Activated naive CD8-positive, alpha-beta T cell (primary cell): ENCODE results near the gene CACHD1.
A peak's percentile ranks its signal among the peaks of the same experiment; 100 is the strongest.

Experiments
- H3K27ac Mint-ChIP-seq: one replicate; pipeline ENCODE4 v1.8.0; 2021; ENCODE audit warnings: mixed read lengths
- H3K27me3 Mint-ChIP-seq: one replicate; pipeline ENCODE4 v1.8.0; 2021; ENCODE audit warnings: mixed read lengths
- H3K36me3 Mint-ChIP-seq: one replicate; pipeline ENCODE4 v1.8.0; 2021; ENCODE audit warnings: mixed read lengths
- H3K4me1 Mint-ChIP-seq: one replicate; pipeline ENCODE4 v1.8.0; 2021; ENCODE audit warnings: low read depth, mixed read lengths
- H3K4me3 Mint-ChIP-seq: one replicate; pipeline ENCODE4 v1.8.0; 2021; ENCODE audit warnings: mild to moderate bottlenecking, mixed read lengths
- H3K9me3 Mint-ChIP-seq: one replicate; pipeline ENCODE4 v1.8.0; 2021; ENCODE audit warnings: low read depth, mixed read lengths

The CACHD1 gene

GRCh38 chr1:64466033-64466432 lies 3.9 kb upstream of the CACHD1 start:
- H3K4me1 Mint-ChIP-seq = peaks cover 4% of the 10 kb centered on the region
- peaks cover 19% of the 10 kb centered on the region for H3K27me3 Mint-ChIP-seq
- H3K27ac Mint-ChIP-seq = no peak overlapping the region
- H3K4me3 Mint-ChIP-seq = no peak overlapping the region
- H3K9me3 Mint-ChIP-seq = no peaks in the 10 kb centered on the region
- no peaks in the 10 kb centered on the region for H3K36me3 Mint-ChIP-seq

DNA sequence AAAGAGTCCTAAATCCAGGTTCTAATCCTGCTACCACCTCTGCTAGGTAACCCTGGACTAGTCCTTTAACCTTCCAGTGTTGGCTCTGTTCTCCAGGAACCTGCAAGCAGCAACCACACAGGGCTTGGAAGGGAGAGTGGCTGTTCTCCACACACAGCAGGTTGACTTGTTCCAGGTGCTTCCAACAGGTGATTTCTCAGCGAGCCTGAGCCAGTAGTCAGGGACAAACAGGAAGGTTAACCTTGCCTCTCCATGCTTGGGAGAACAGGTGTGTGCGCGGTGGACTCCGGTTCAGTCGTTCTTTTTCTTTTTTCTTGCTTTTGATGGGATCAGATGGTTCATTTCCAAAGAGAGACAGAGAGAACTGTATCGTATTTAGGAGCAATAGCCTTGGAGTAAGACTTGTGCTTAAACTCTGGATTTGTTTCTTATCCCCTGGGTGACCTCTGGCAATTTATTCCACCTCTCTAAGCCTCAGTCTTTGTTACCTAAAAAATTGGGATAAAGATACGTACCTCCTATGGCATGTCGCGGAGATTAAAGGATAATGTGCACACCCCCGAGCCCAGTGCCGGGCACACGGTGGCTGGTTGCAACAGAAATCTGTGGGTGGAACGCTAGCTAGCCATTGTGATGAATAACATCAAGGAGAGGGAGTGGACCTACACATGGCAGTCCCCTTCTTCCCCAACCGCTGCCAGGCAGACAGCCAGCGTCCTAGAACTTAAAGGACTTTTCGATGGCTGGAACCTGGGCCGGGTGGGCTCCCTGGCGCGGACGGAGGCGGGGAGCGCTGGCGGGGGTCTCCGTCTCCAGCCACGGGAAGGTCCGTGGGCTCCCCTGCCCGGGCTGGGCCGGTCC lies 583 bp upstream of the CACHD1 start:
- H3K27me3 Mint-ChIP-seq = peaks cover 25% of the 10 kb centered on the region
- no peak overlapping the region for H3K27ac Mint-ChIP-seq

DNA sequence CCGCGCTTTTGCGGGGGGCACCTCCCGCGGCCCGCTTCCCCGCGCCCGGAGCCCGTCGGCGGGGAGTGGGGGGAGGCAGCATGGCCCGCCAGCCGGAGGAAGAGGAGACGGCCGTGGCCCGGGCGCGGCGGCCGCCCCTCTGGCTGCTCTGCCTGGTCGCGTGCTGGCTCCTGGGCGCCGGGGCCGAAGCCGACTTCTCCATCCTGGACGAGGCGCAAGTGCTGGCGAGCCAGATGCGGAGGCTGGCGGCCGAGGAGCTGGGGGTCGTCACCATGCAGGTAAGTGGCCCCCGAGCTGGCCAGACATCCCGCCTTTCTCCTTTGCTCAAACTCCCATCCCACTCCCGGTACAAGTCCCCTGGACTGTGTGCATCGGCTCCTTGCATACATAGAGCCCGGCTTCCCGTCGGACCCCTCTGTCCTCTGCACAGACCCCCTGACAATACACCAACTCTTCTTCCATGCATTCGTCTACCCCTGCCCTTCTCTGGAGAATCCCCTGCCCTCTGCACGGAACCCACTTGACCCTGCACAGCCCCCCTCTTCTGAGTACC lies 812 bp downstream of the CACHD1 start:
- Mint-ChIP-seq H3K27me3 (peaks cover 25% of the 10 kb centered on the region), H3K36me3 (no peaks in the 10 kb centered on the region), H3K27ac (peak overlapping the region; percentile 70)

More for the DNA sequence above, 583 bp upstream of the CACHD1 start:
- peaks cover 13% of the 10 kb centered on the region for H3K4me1 Mint-ChIP-seq
- H3K4me3 Mint-ChIP-seq = peak overlapping the region; percentile 78
- H3K9me3 Mint-ChIP-seq = no peaks in the 10 kb centered on the region
- H3K36me3 Mint-ChIP-seq = no peaks in the 10 kb centered on the region

DNA sequence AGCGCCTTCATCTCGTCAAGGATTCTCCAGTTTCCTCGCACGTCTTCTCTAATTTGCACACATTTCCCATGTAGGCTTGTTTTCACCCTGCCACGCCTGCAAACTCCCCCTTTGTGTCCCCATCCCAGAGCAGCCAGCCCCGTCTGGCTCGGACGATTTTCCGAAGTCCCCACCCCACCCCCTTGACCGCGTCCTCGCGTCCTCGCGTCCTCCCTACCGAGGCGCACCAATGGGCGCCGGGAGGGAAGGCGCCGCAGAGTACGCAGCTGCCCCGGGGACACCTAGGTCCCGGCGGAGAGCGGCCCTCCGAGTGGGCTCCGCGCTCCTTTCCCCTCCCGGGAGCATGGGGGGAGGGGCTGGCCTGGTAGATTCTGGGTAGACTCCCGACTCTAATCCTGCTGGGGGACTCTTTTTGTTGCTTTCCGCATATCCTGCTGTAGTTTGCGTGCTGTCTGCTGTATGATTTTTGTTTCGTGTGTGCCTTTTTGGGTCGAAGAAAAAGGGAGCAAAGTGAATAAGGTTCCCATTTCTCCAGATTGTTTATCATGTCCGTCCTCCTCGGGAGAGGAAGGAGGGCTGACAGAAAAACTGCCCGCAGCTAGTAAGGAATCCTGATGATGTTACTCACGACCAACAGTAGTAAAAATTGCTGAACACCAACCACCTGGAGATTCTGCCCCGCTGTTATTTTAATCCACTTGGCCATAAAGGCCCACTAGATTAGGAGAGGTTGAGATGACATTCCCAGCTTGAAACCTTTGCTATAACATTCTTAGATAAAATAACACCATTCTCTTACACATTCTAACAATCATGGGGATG lies 1.5 kb downstream of the CACHD1 start:
- Mint-ChIP-seq H3K4me3 (peak overlapping the region; percentile 89), H3K9me3 (no peaks in the 10 kb centered on the region), H3K36me3 (no peaks in the 10 kb centered on the region), H3K27me3 (peaks cover 25% of the 10 kb centered on the region), H3K4me1 (peaks cover 16% of the 10 kb centered on the region), H3K27ac (peak overlapping the region; percentile 70)

More for the DNA sequence above, 812 bp downstream of the CACHD1 start:
- Mint-ChIP-seq H3K9me3 (no peaks in the 10 kb centered on the region), H3K4me1 (peaks cover 13% of the 10 kb centered on the region), H3K4me3 (peak overlapping the region; percentile 89)

- H3K27me3 Mint-ChIP-seq = peaks cover 25% of the 10 kb centered on the region
- H3K36me3 Mint-ChIP-seq = no peaks in the 10 kb centered on the region
- H3K4me1 Mint-ChIP-seq = peaks cover 19% of the 10 kb centered on the region
- no peak overlapping the region for H3K27ac Mint-ChIP-seq
- H3K9me3 Mint-ChIP-seq = no peaks in the 10 kb centered on the region
- H3K4me3 Mint-ChIP-seq = peak overlapping the region; percentile 89
Measured at GRCh38 chr1:64472040-64472376, 2.1 kb downstream of the CACHD1 start.

DNA sequence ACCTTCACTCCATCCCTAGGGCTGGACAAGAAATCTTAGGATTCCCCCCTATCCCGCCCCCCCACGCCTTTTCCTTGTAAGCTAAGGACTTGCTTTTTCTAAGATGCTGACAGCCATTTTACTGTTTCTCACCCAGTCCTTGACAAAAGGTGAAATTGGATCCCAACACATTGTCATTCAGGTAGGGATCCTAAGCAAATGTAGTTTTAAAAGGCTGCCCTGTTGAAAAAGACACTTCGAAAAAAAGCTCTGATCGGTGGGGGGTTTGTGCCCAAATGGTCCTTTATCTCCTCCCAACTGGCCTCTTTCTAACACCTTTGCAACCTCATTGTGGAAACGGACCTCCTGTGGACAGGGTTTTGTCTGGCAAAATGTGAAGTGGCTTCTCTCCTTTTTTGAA lies 2.9 kb downstream of the CACHD1 start:
- Mint-ChIP-seq H3K27me3 (peaks cover 21% of the 10 kb centered on the region), H3K9me3 (no peaks in the 10 kb centered on the region), H3K4me1 (peaks cover 19% of the 10 kb centered on the region), H3K27ac (no peak overlapping the region), H3K4me3 (no peak overlapping the region), H3K36me3 (no peaks in the 10 kb centered on the region)

GRCh38 chr1:64473367-64473766 lies 3.4 kb downstream of the CACHD1 start:
- H3K4me3 Mint-ChIP-seq = no peak overlapping the region
- H3K36me3 Mint-ChIP-seq = no peaks in the 10 kb centered on the region

DNA sequence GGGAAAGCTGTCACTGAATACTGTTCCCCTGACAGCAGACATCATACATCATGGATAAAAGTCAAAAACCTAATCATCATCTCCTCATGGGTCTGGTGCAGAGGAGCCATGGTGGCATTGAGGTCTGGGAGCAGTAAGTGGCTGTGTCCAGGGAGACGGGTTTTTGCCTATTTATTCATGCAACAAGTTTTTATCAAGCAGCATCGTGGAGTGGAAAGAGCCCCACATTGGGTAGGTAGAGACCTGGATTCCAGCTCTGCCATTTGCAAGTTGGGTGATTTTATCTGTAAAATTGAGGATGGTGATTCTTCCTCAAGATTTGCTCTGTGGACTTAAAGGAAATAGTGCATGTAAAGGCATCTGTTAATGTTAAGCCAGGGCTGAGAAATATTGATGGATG lies 4.2 kb downstream of the CACHD1 start:
- no peaks in the 10 kb centered on the region for H3K9me3 Mint-ChIP-seq
- H3K27ac Mint-ChIP-seq = no peak overlapping the region
- H3K4me1 Mint-ChIP-seq = peaks cover 19% of the 10 kb centered on the region
- no peak overlapping the region for H3K4me3 Mint-ChIP-seq
- H3K27me3 Mint-ChIP-seq = peaks cover 11% of the 10 kb centered on the region
- H3K36me3 Mint-ChIP-seq = no peaks in the 10 kb centered on the region

More at GRCh38 chr1:64473367-64473766, 3.4 kb downstream of the CACHD1 start:
- Mint-ChIP-seq H3K9me3 (no peaks in the 10 kb centered on the region), H3K27me3 (peaks cover 17% of the 10 kb centered on the region), H3K27ac (no peak overlapping the region), H3K4me1 (peaks cover 19% of the 10 kb centered on the region)

GRCh38 chr1:64474665-64475439 lies 4.9 kb downstream of the CACHD1 start:
- H3K27me3 Mint-ChIP-seq = peaks cover 8% of the 10 kb centered on the region
- peaks cover 19% of the 10 kb centered on the region for H3K4me1 Mint-ChIP-seq
- no peak overlapping the region for H3K4me3 Mint-ChIP-seq
- H3K36me3 Mint-ChIP-seq = no peaks in the 10 kb centered on the region
- H3K9me3 Mint-ChIP-seq = no peaks in the 10 kb centered on the region
- no peak overlapping the region for H3K27ac Mint-ChIP-seq

DNA sequence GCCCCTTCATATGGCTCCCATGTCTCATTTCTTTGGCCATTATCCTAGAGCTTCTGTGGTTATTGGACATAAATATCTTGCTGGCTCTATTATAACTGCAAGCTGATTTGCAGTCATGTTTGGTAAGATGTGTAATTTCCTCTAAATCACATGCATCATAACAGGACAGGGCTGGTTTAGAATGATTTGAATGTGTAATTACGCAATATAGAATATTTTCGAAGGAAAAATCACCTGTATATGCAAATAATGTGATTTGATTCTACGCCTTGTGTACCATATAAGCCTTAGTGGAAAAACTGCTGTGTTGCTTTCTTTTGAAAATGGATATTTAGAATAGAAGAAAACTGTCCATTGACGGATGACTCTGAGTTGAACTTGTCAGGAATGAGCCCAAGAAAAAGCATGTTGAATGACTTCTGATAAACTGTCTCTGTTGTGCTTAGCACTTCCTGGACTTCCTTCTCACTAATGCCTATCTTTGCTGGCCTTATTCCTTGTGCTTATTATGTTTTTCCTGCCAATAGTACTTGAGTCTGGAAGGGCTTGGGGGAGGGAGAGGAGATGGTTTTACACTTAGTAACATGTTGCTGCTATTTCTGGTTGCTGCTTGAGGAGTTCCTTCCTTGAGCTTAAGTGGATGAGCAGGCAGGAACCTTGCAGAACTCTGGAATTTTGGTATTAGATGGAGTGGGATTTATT lies 6.5 kb downstream of the CACHD1 start:
- no peaks in the 10 kb centered on the region for H3K9me3 Mint-ChIP-seq
- no peak overlapping the region for H3K4me3 Mint-ChIP-seq
- no peak overlapping the region for H3K27ac Mint-ChIP-seq
- H3K4me1 Mint-ChIP-seq = peaks cover 14% of the 10 kb centered on the region
- H3K36me3 Mint-ChIP-seq = no peaks in the 10 kb centered on the region
- H3K27me3 Mint-ChIP-seq = peaks cover 8% of the 10 kb centered on the region

GRCh38 chr1:64478594-64479470 lies 8.9 kb downstream of the CACHD1 start:
- no peaks in the 10 kb centered on the region for H3K27me3 Mint-ChIP-seq
- H3K27ac Mint-ChIP-seq = no peak overlapping the region
- H3K9me3 Mint-ChIP-seq = no peaks in the 10 kb centered on the region
- peaks cover 8% of the 10 kb centered on the region for H3K4me1 Mint-ChIP-seq
- H3K36me3 Mint-ChIP-seq = no peaks in the 10 kb centered on the region
- no peak overlapping the region for H3K4me3 Mint-ChIP-seq

DNA sequence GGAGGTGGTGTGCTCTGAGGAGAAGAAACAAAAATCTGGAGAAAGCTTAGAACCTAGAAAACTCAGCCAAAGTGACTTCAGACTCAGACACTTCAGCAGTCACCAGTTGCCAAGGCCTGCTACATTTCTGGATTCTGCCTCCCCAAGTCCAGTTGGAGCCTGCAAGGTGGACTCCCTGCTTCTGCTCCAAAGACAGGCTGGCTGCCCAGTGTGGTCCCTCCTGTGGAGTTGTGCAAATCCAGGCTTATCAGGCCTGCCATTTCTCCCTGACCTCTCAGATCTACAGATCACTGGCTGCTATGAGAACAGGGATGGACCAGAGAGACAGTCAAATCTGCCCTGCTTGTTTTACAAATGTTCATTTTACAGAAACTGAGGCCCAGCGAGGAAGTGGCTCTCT lies 9.9 kb downstream of the CACHD1 start:
- Mint-ChIP-seq H3K27ac (no peak overlapping the region), H3K4me3 (no peak overlapping the region), H3K36me3 (no peaks in the 10 kb centered on the region), H3K27me3 (no peaks in the 10 kb centered on the region), H3K4me1 (peaks cover 8% of the 10 kb centered on the region), H3K9me3 (no peaks in the 10 kb centered on the region)

GRCh38 chr1:64480999-64481772 lies 11.3 kb downstream of the CACHD1 start:
- H3K4me3 Mint-ChIP-seq = no peak overlapping the region
- no peak overlapping the region for H3K27ac Mint-ChIP-seq
- no peaks in the 10 kb centered on the region for H3K36me3 Mint-ChIP-seq
- H3K9me3 Mint-ChIP-seq = no peaks in the 10 kb centered on the region
- peaks cover 7% of the 10 kb centered on the region for H3K4me1 Mint-ChIP-seq
- H3K27me3 Mint-ChIP-seq = no peaks in the 10 kb centered on the region
